ENCODE measurements around the gene BTD. TPM values are rescaled to one million over a fixed set of nuclear protein-coding genes. Genes with fewer than 3 reads are reported as not detected.

The BTD gene
- 38.2 and 42.4 TPM in 2 replicates for total RNA-seq

GRCh38 chr3:15601399-15602145 is at the start of gene BTD, which contains the start of gene HACL1:
BTD (plus strand) TSS chr3:15601745; CDS start chr3:15635440, 33,695 bp downstream.
HACL1 (minus strand) TSS chr3:15601569; CDS start chr3:15601463, 106 bp downstream.

Other genes starting within 250 kb of the BTD start
- gene METTL6, start 174.2 kb upstream of the BTD start, total RNA-seq: 23.4 and 36.6 TPM in 2 replicates
- 22.1 and 28.6 TPM in 2 replicates for gene EAF1, start 174.1 kb upstream of the BTD start, total RNA-seq
- 0.36 and 1.3 TPM in 2 replicates for gene COLQ, start 80.0 kb upstream of the BTD start, total RNA-seq
- 20.0 and 21.5 TPM in 2 replicates for gene HACL1, start 176 bp upstream of the BTD start, total RNA-seq
- 85.4 and 167 TPM in 2 replicates for gene ANKRD28, start 196.2 kb downstream of the BTD start, total RNA-seq

Measured in smooth muscle cell of the pulmonary artery (primary cell).